HFFc6 (cell line): ENCODE measurements around the gene YBEY. TPM values are rescaled to one million over a fixed set of nuclear protein-coding genes. Genes with fewer than 3 reads are reported as not detected.

Experiments
- DNase-seq: peaks from one replicate; pipeline ENCODE4 v3.0.0-alpha.2; 2018
- H3K27ac Mint-ChIP-seq: 2 replicates; pipeline ENCODE4 v1.8.0; 2020; ENCODE audit warnings: mild to moderate bottlenecking, mixed read lengths
- H3K27me3 Mint-ChIP-seq: 2 replicates; pipeline ENCODE4 v1.8.0; 2021; ENCODE audit warnings: mild to moderate bottlenecking, moderate library complexity, mixed read lengths; ENCODE audit not compliant: insufficient read depth
- H3K36me3 Mint-ChIP-seq: 2 replicates; pipeline ENCODE4 v1.8.0; 2021; ENCODE audit warnings: low read depth, mixed read lengths
- H3K4me1 Mint-ChIP-seq: 2 replicates; pipeline ENCODE4 v1.8.0; 2020; ENCODE audit warnings: low read depth, mixed read lengths
- H3K4me3 Mint-ChIP-seq: 2 replicates; pipeline ENCODE4 v1.8.0; 2020; ENCODE audit warnings: mild to moderate bottlenecking, moderate library complexity, mixed read lengths
- H3K9me3 Mint-ChIP-seq: 2 replicates; pipeline ENCODE4 v1.8.0; 2020; ENCODE audit warnings: mild to moderate bottlenecking, mixed read lengths
- total RNA-seq, 6 experiments: library from RNA; stranded (reverse); fragmentation: NEBNext Ultra II Directional; extraction: Animal tissue kit (Norgen Biotek cat#: 25700); gene quantifications; 2 replicates in 1 of 6; 3 replicates in 5 of 6; pipeline ENCODE4 v1.2.3, GENCODE V29; 2021
- TF ChIP-seq, protein P1 (sequence below): fragments of 200-600 bp; sonication (generic); IDR thresholded peaks from 2 replicates; pipeline ENCODE4 v1.5.0; 2021; ENCODE audit warnings: antibody characterized with exemption, mild to moderate bottlenecking

Gene YBEY
- total RNA-seq, 6 experiments from 2014 or later, result 12.5 to 16.0 (median 15.5) TPM

DNA sequence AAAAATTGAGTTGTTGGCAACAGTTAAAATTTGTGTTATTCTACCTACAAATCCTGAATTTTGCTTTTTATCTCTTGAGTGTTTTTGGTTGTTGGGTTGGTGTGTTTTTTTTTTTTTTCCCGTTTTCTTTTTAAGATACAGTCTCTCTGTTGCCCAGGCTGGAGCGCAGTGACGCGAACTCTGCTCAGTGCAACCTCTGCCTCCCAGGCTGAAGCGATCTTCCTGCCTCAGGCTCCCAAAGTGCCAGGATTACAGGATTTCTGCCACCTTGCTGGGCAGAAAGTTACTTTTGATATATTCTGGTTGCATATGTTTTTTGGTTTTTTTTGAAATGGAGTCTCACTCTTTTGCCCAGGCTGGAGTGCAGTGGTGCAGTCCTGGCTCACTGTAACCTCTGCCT, 42.0 kb downstream of the YBEY start:
- Mint-ChIP-seq H3K27me3 (no peaks in the 10 kb centered on the region), H3K27ac (no peak overlapping the region), H3K36me3 (peaks cover 35% of the 10 kb centered on the region), H3K4me3 (no peak overlapping the region), H3K9me3 (no peaks in the 10 kb centered on the region), H3K4me1 (peaks cover 50% of the 10 kb centered on the region)
- DNase-seq, result no peak
- TF ChIP-seq, protein P1, sequence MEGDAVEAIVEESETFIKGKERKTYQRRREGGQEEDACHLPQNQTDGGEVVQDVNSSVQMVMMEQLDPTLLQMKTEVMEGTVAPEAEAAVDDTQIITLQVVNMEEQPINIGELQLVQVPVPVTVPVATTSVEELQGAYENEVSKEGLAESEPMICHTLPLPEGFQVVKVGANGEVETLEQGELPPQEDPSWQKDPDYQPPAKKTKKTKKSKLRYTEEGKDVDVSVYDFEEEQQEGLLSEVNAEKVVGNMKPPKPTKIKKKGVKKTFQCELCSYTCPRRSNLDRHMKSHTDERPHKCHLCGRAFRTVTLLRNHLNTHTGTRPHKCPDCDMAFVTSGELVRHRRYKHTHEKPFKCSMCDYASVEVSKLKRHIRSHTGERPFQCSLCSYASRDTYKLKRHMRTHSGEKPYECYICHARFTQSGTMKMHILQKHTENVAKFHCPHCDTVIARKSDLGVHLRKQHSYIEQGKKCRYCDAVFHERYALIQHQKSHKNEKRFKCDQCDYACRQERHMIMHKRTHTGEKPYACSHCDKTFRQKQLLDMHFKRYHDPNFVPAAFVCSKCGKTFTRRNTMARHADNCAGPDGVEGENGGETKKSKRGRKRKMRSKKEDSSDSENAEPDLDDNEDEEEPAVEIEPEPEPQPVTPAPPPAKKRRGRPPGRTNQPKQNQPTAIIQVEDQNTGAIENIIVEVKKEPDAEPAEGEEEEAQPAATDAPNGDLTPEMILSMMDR, result no peak

DNA sequence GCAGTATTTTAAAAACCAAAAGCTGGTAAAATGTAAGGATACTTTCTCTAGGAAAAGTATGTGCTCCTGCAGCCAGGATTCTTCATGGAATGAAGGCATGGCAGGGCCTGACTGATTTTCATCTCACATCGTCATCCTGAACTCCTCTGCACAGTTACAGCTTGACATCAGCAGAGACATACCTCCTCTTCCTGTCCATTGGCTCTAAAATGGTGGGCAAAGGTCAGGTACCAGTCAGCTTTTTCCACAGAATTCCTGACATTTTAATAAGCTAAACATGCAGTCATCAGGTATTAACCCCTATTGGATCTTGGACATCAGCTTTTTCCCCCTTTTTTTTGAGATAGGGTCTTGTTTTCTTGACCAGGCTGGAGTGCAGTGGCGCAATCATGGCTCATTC, 43.7 kb downstream of the YBEY start:
- Mint-ChIP-seq H3K27ac (no peak overlapping the region), H3K27me3 (no peaks in the 10 kb centered on the region), H3K4me3 (no peak overlapping the region), H3K36me3 (peaks cover 34% of the 10 kb centered on the region), H3K4me1 (peaks cover 52% of the 10 kb centered on the region), H3K9me3 (no peaks in the 10 kb centered on the region)
- TF ChIP-seq, protein P1, result no peak
- no peak for DNase-seq

DNA sequence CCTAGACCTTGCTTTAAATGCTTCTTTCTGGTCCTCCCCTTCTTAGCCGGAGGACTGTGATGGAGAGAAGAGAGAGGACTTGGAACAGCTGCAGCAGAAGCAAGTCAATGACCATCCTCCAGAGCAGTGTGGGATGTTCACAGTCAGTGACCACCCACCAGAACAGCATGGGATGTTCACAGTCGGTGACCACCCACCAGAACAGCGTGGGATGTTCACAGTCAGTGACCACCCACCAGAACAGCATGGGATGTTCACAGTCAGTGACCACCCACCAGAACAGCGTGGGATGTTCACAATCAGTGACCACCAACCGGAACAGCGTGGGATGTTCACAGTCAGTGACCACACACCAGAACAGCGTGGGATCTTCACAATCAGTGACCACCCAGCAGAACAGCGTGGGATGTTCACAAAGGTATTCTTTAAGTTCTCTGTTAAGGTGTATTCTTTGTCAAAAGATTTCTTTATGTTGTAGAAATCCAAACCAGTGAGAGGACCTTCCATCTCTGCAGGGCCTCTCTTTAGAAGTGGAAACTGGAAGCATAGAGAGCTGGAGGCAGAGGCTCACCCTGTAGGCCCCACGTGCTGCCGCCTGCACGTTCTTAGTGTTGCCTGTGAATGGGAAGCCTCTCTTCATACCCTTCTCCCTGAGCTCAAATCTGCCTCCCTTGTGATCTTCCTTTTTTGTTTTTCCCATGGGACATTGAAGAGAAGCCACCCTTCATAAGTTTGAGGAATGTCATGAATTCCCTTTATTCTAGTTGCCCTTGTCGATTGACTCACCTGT, 48.4 kb downstream of the YBEY start:
- H3K27ac Mint-ChIP-seq, result no peak overlapping the region
- no peak for DNase-seq
- peaks cover 46% of the 10 kb centered on the region for H3K36me3 Mint-ChIP-seq
- TF ChIP-seq, protein P1, result no peak
- H3K4me3 Mint-ChIP-seq, result no peak overlapping the region
- H3K9me3 Mint-ChIP-seq, result no peaks in the 10 kb centered on the region
- H3K4me1 Mint-ChIP-seq, result peaks cover 30% of the 10 kb centered on the region
- H3K27me3 Mint-ChIP-seq, result no peaks in the 10 kb centered on the region; the same call in 1 of the 2 replicates

DNA sequence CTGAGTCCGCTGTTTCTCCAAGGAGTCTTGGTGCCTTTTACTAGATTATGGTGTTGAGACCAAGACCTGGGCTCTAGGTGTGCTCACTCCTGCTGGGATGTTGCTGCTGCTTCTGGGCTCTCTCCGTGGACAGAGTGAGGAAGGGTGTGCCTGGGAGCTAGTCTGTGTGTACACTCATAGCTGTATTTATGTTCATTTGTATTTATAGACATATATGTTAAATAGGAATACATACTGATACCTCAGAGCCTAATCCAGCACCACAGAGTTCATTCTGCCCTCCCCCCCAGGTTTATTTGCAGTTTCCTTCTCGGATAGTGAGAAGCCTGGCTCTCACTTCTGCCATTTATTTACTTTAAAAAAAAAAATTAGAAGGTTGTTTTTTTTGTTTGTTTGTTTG, 50.5 kb downstream of the YBEY start:
- H3K27ac Mint-ChIP-seq, result no peak overlapping the region
- no peak overlapping the region for H3K4me3 Mint-ChIP-seq
- TF ChIP-seq, protein P1, result no peak
- no peaks in the 10 kb centered on the region for H3K9me3 Mint-ChIP-seq
- DNase-seq, result no peak
- no peaks in the 10 kb centered on the region; the same call in 1 of the 2 replicates for H3K27me3 Mint-ChIP-seq
- peaks cover 31% of the 10 kb centered on the region for H3K4me1 Mint-ChIP-seq
- H3K36me3 Mint-ChIP-seq, result peaks cover 46% of the 10 kb centered on the region

DNA sequence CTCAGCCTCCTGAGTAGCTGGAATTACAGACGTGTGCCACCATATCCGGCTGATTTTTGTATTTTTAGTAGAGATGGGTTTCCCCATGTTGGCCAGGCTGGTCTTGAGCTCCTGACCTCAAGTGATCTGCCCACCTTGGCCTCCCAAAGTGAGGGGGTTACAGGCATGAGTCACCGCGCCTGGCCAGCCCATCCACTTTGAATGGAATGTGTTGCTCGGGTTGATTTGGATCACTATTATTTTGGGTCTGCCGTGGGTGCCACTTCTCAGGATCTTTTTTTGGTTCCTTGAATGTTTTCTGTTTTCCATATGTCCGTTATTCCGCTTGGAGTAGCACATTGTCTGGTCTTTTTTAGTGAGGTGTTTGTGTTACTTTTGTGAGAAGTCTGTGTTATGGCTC, 54.9 kb downstream of the YBEY start:
- Mint-ChIP-seq H3K4me3 (no peak overlapping the region), H3K27me3 (no peaks in the 10 kb centered on the region; the same call in 1 of the 2 replicates), H3K9me3 (no peaks in the 10 kb centered on the region), H3K4me1 (peaks cover 20% of the 10 kb centered on the region), H3K27ac (peak overlapping the region; percentile 3; the same call in 1 of the 2 replicates), H3K36me3 (peaks cover 39% of the 10 kb centered on the region)
- TF ChIP-seq, protein P1, result no peak
- DNase-seq, result no peak
